PFSK-1 (cell line): ENCODE data around the gene CDK2AP2. TPM values are rescaled to one million over a fixed set of nuclear protein-coding genes. Genes with fewer than 3 reads are reported as not detected.

Experiments
- FOXP2 ChIP-seq: optimal IDR thresholded peaks from 2 replicates; pipeline ENCODE3; 2011; ENCODE audit warnings: borderline replicate concordance, control low read depth, inconsistent platforms; ENCODE audit not compliant: insufficient read depth; ENCODE audit errors: extremely low read length, extremely low read depth
- POLR2AphosphoS5 ChIP-seq: IDR thresholded peaks from 2 replicates; pipeline ENCODE4 v1.6.1; 2012; ENCODE audit warnings: low read depth, mild to moderate bottlenecking, control low read depth, low read length, moderate library complexity
- SIN3A ChIP-seq: IDR thresholded peaks from 2 replicates; pipeline ENCODE4 v1.6.1; 2012; ENCODE audit warnings: mild to moderate bottlenecking, low read length, moderate library complexity, borderline replicate concordance; ENCODE audit not compliant: insufficient read depth
- TAF1 ChIP-seq: IDR thresholded peaks from 2 replicates; pipeline ENCODE4 v1.6.1; 2012; ENCODE audit warnings: low read length, control low read depth, borderline replicate concordance; ENCODE audit not compliant: insufficient read depth
- polyA plus RNA-seq: library from polyadenylated mRNA; unstranded; fragments of >200 nt; gene quantifications from one replicate; pipeline ENCODE4 v1.2.1, GENCODE V29; 2012; ENCODE audit warnings: low read depth, missing spikeins; ENCODE audit not compliant: insufficient read length
- TF ChIP-seq, protein P1 (sequence below), 2 experiments: IDR thresholded peaks; 2 replicates each; pipeline versions ENCODE4 v1.6.1 to v1.8.0; 2011 to 2012; ENCODE audit warnings: low read depth in 2 of 2, low read length in 2 of 2, control low read depth in 1 of 2, inconsistent platforms in 1 of 2, mild to moderate bottlenecking in 1 of 2, moderate library complexity in 1 of 2; ENCODE audit not compliant: insufficient read depth in 1 of 2

Gene CDK2AP2, protein sequence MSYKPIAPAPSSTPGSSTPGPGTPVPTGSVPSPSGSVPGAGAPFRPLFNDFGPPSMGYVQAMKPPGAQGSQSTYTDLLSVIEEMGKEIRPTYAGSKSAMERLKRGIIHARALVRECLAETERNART
- 64.8 TPM for polyA plus RNA-seq

DNA sequence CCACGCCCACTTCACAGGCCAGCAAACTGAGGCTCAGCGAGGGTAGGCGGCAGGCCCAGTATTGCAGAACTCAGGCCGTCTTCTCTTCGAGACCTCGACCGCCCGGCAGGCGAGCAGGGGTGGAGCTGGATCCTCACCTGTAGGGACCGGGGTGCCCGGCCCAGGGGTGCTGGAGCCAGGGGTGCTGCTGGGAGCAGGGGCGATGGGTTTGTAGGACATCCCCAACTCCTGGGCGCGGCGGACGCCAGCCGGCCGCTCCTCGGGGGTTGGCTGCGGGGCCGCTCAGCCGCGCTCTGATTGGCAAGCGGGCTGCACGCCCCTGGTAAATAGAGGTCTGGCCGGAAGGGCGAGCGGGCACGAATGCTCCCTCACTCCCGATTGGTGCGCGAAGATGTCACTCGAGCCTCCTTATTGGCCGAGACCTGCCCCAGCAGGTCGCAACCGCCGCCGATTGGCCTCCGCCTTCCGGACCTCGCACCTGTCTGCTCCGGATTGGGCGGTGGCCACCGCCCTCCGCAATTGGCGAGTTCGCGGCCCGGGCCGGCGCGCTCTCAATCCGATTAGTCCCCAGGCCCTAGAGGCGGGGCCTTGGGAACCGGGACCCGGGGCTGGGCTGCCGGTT, at the start of gene CDK2AP2:
CDK2AP2 (minus strand) TSS at position 299 of the 622 bp plus-strand sequence; CDS start at position 219, 80 bp downstream.
- TF ChIP-seq, protein P1, sequence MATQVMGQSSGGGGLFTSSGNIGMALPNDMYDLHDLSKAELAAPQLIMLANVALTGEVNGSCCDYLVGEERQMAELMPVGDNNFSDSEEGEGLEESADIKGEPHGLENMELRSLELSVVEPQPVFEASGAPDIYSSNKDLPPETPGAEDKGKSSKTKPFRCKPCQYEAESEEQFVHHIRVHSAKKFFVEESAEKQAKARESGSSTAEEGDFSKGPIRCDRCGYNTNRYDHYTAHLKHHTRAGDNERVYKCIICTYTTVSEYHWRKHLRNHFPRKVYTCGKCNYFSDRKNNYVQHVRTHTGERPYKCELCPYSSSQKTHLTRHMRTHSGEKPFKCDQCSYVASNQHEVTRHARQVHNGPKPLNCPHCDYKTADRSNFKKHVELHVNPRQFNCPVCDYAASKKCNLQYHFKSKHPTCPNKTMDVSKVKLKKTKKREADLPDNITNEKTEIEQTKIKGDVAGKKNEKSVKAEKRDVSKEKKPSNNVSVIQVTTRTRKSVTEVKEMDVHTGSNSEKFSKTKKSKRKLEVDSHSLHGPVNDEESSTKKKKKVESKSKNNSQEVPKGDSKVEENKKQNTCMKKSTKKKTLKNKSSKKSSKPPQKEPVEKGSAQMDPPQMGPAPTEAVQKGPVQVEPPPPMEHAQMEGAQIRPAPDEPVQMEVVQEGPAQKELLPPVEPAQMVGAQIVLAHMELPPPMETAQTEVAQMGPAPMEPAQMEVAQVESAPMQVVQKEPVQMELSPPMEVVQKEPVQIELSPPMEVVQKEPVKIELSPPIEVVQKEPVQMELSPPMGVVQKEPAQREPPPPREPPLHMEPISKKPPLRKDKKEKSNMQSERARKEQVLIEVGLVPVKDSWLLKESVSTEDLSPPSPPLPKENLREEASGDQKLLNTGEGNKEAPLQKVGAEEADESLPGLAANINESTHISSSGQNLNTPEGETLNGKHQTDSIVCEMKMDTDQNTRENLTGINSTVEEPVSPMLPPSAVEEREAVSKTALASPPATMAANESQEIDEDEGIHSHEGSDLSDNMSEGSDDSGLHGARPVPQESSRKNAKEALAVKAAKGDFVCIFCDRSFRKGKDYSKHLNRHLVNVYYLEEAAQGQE (IDR thresholded peaks at IDR 0.05; ENCODE audit: insufficient read depth in 1 of 2, low read depth in 2 of 2, low read length in 2 of 2): no peak
- TF ChIP-seq POLR2AphosphoS5: peak; percentile 77
- TF ChIP-seq SIN3A: peak; percentile 58; the same call in 1 of the 2 replicates

DNA sequence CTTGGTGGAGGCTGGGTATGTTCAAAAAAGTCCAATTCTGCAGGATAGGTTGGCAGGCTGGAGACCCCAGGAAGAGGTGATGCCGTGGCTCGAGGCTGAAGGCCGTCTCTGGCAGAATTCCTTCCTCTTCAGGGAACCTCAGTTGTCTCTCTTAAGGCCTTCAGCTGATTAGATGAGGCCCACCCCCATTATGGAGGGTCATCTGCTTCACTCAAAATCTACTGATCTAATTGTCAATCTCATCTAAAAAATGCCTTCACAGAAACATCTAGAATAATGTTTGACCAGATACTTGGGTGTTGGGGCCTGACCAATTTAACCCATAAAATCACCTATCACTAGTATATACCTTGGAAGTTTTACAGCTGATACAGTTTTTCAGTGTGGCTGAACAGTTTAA, 48.3 kb upstream of the CDK2AP2 start:
- TF ChIP-seq POLR2AphosphoS5 (no peak), TAF1 (no peak), FOXP2 (no peak), SIN3A (no peak)
- TF ChIP-seq, protein P1 (IDR thresholded peaks at IDR 0.05; ENCODE audit: insufficient read depth in 1 of 2, low read depth in 2 of 2, low read length in 2 of 2): no peak

DNA sequence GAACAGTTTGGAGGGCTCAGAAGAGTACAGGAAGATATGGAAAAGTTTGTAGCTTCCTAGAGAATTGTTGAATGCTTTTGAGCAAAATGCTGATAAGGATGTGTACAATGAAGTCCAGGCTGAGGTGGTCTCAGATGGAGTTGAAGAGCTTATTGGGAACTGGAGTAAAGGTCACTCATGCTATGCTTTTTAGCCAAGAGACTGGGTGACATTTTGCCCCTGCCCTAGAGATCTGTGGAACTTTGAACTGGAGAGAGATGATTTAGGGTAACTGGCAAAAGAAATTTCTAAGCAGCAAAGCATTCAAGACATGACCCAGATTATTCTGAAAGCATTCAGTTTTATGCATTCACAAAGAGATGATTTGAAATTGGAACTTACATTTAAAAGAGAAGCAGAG, 43.2 kb upstream of the CDK2AP2 start:
- TF ChIP-seq POLR2AphosphoS5 (no peak), FOXP2 (no peak), TAF1 (no peak), SIN3A (no peak)
- TF ChIP-seq, protein P1 (IDR thresholded peaks at IDR 0.05; ENCODE audit: insufficient read depth in 1 of 2, low read depth in 2 of 2, low read length in 2 of 2): no peak

DNA sequence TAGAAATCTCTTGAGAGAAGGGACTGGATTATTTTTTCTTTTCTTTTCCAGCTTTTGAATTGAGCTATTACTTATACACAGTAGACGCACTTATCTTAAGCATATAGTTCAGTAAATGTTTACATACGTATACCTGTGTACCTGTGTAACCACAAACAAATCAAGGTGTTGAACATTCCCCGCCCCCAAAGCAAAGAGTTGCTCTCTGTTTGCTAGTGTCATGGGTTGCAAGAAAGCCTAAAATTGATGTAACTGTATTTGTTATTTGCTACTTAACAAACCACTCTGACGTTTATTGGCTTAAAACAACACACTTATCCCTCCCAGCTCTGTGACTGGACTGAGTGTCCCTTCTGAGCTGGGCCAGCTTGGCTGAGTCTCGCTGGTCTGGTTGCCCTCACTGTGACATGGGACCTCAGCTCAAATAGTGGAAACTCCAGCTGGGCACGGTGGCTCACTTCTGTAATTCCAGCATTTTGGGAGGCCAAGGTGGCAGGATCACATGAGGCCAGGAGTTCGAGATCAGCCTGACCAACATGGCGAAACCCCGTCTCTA, 40.7 kb upstream of the CDK2AP2 start:
- TF ChIP-seq TAF1: no peak
- no peak for TF ChIP-seq POLR2AphosphoS5
- no peak for TF ChIP-seq FOXP2
- TF ChIP-seq SIN3A: no peak
- TF ChIP-seq, protein P1 (IDR thresholded peaks at IDR 0.05; ENCODE audit: insufficient read depth in 1 of 2, low read depth in 2 of 2, low read length in 2 of 2): no peak
